GM19193 (cell line): Measurements from ENCODE around the gene STK32C.

ENCODE experiments used
- POLR2A ChIP-seq: IDR thresholded peaks from 4 replicates; pipeline ENCODE4 v1.6.1; 2011; ENCODE audit not compliant: insufficient read depth, insufficient read length; ENCODE audit errors: extremely low read depth

STK32C gene

GRCh38 chr10:132272231-132272971 lies 35.3 kb downstream of the STK32C start:
- TF ChIP-seq POLR2A, result no peak

- TF ChIP-seq POLR2A, result no peak
Measured at GRCh38 chr10:132271458-132272230, 36.1 kb downstream of the STK32C start.

GRCh38 chr10:132270721-132271457 lies 36.9 kb downstream of the STK32C start:
- no peak for TF ChIP-seq POLR2A

- TF ChIP-seq POLR2A, result no peak
Measured at GRCh38 chr10:132270256-132270655, 37.5 kb downstream of the STK32C start.

GRCh38 chr10:132269266-132270230 lies 38.2 kb downstream of the STK32C start:
- TF ChIP-seq POLR2A, result no peak

GRCh38 chr10:132266594-132267161 lies 41.1 kb downstream of the STK32C start:
- TF ChIP-seq POLR2A, result no peak

GRCh38 chr10:132265890-132266496 lies 41.8 kb downstream of the STK32C start:
- no peak for TF ChIP-seq POLR2A

- no peak for TF ChIP-seq POLR2A
Measured at GRCh38 chr10:132264966-132265889, 42.5 kb downstream of the STK32C start.

GRCh38 chr10:132264306-132264950 lies 43.3 kb downstream of the STK32C start:
- no peak for TF ChIP-seq POLR2A

GRCh38 chr10:132263866-132264265 lies 43.9 kb downstream of the STK32C start:
- TF ChIP-seq POLR2A, result no peak

GRCh38 chr10:132259702-132260482 lies 47.9 kb downstream of the STK32C start:
- TF ChIP-seq POLR2A, result no peak

GRCh38 chr10:132258423-132258822 lies 49.3 kb downstream of the STK32C start:
- TF ChIP-seq POLR2A, result no peak

GRCh38 chr10:132257907-132258306 lies 49.8 kb downstream of the STK32C start:
- no peak for TF ChIP-seq POLR2A
